Islet precursor cell (in vitro differentiated cells): ENCODE data around the gene PODNL1.
A peak's percentile ranks its signal among the peaks of the same experiment; 100 is the strongest.
"Not testable (repeated sequence)": the region's sequence is repeated elsewhere in the genome, so short reads cannot be mapped to it uniquely, and the experiment has no call there.

Source experiments
- DNase-seq: peaks from one replicate; pipeline ENCODE4 v3.0.0-alpha.2; 2018

PODNL1 gene

GRCh38 chr19:13938301-13939064 is at the start of gene PODNL1:
Gene PODNL1, minus strand, starts transcription at chr19:13938417. Its CDS starts 236 bp downstream, at chr19:13938181.
- no peak for DNase-seq

- DNase-seq, result peak; percentile 69
Observed at GRCh38 chr19:13987101-13987890, 49.1 kb upstream of the PODNL1 start.

- peak; percentile 93 for DNase-seq
Observed at GRCh38 chr19:13986348-13986904, 48.2 kb upstream of the PODNL1 start.

GRCh38 chr19:13985771-13986347 is 47.6 kb upstream of the PODNL1 start:
- DNase-seq, result no peak

- DNase-seq, result no peak
Observed at GRCh38 chr19:13984875-13985741, 46.9 kb upstream of the PODNL1 start.

GRCh38 chr19:13984186-13984585 is 46.0 kb upstream of the PODNL1 start:
- DNase-seq, result no peak

GRCh38 chr19:13983213-13983889 is 45.1 kb upstream of the PODNL1 start:
- DNase-seq, result no peak

- DNase-seq, result no peak
Observed at GRCh38 chr19:13982773-13983172, 44.6 kb upstream of the PODNL1 start.

GRCh38 chr19:13981988-13982501 is 43.8 kb upstream of the PODNL1 start:
- DNase-seq, result no peak

GRCh38 chr19:13981467-13981866 is 43.2 kb upstream of the PODNL1 start:
- no peak for DNase-seq

- peak; percentile 72 for DNase-seq
Observed at GRCh38 chr19:13981021-13981420, 42.8 kb upstream of the PODNL1 start.

GRCh38 chr19:13980340-13980739 is 42.1 kb upstream of the PODNL1 start:
- no peak for DNase-seq

GRCh38 chr19:13979686-13980085 is 41.5 kb upstream of the PODNL1 start:
- no peak for DNase-seq

GRCh38 chr19:13979244-13979615 is 41.0 kb upstream of the PODNL1 start:
- DNase-seq, result peak; percentile 69

GRCh38 chr19:13978351-13979243 is 40.4 kb upstream of the PODNL1 start:
- DNase-seq, result peak; percentile 98

- DNase-seq, result no peak
Observed at GRCh38 chr19:13977803-13978202, 39.6 kb upstream of the PODNL1 start.

GRCh38 chr19:13976446-13976845 is 38.2 kb upstream of the PODNL1 start:
- DNase-seq, result no peak

- DNase-seq, result no peak
Observed at GRCh38 chr19:13975870-13976269, 37.7 kb upstream of the PODNL1 start.

GRCh38 chr19:13974073-13974472 is 35.9 kb upstream of the PODNL1 start:
- DNase-seq, result peak; percentile 93

GRCh38 chr19:13973479-13973878 is 35.3 kb upstream of the PODNL1 start:
- DNase-seq, result not testable (repeated sequence)
